OCI-LY1 (cell line): ENCODE results near the gene H3-3A.

Experiments used
- H2AFZ ChIP-seq: fragments of 200-600 bp; sonication (generic), shearing (Covaris generic); 2 replicates; pipeline ENCODE4 v1.6.0; 2014; ENCODE audit warnings: antibody characterized with exemption, mild to moderate bottlenecking, low read length
- H3F3A ChIP-seq: fragments of 200-600 bp; sonication (generic), shearing (Covaris generic); 2 replicates; pipeline ENCODE4 v1.6.0; 2014; ENCODE audit warnings: mild to moderate bottlenecking, antibody characterized with exemption, low read length, moderate library complexity; ENCODE audit not compliant: insufficient read depth
- H3K27ac ChIP-seq: fragments of 200-600 bp; sonication (generic); 2 replicates; pipeline ENCODE4 v1.5.1; 2014; ENCODE audit warnings: low read length, mixed run types, mild to moderate bottlenecking, low read depth; ENCODE audit not compliant: poor library complexity, severe bottlenecking
- H3K27me3 ChIP-seq: fragments of 200-600 bp; sonication (generic); 2 replicates; pipeline ENCODE4 v1.6.0; 2014; ENCODE audit warnings: antibody characterized with exemption, mild to moderate bottlenecking, low read length, moderate library complexity; ENCODE audit not compliant: insufficient read depth
- H3K36me3 ChIP-seq: fragments of 200-600 bp; sonication (generic); 2 replicates; pipeline ENCODE4 v1.6.1; 2014; ENCODE audit warnings: mild to moderate bottlenecking, antibody characterized with exemption, low read length, moderate library complexity, mixed read lengths; ENCODE audit not compliant: insufficient read depth
- H3K4me1 ChIP-seq: fragments of 200-600 bp; sonication (generic); 2 replicates; pipeline ENCODE4 v1.5.1; 2014; ENCODE audit warnings: mild to moderate bottlenecking, low read length, moderate library complexity; ENCODE audit not compliant: insufficient read depth, severe bottlenecking
- H3K4me2 ChIP-seq: fragments of 200-600 bp; sonication (generic), shearing (Covaris generic); 2 replicates; pipeline ENCODE4 v1.6.1; 2014; ENCODE audit warnings: low read length
- H3K4me3 ChIP-seq: fragments of 200-600 bp; sonication (generic); 2 replicates; pipeline ENCODE4 v1.5.1; 2014; ENCODE audit warnings: low read length, low read depth, mild to moderate bottlenecking, mixed read lengths; ENCODE audit not compliant: poor library complexity, severe bottlenecking
- H3K79me2 ChIP-seq: fragments of 200-600 bp; shearing (Covaris generic); 2 replicates; pipeline ENCODE4 v1.6.1; 2016; ENCODE audit warnings: mixed run types, low read length, mixed read lengths; ENCODE audit not compliant: insufficient read depth
- H3K9ac ChIP-seq: fragments of 200-600 bp; sonication (generic), shearing (Covaris generic); 2 replicates; pipeline ENCODE4 v1.6.1; 2014; ENCODE audit warnings: mild to moderate bottlenecking, low read length, mixed read lengths
- H3K9me2 ChIP-seq: fragments of 200-600 bp; sonication (generic), shearing (Covaris generic); 2 replicates; pipeline ENCODE4 v1.6.1; 2014; ENCODE audit warnings: low read depth, mild to moderate bottlenecking, low read length, mixed read lengths
- H3K9me3 ChIP-seq: fragments of 200-600 bp; shearing (Covaris generic); 2 replicates; pipeline ENCODE4 v1.6.1; 2014; ENCODE audit warnings: low read length, mixed read lengths
- H4K20me1 ChIP-seq: fragments of 200-600 bp; sonication (generic), shearing (Covaris generic); 2 replicates; pipeline ENCODE4 v1.6.0; 2016; ENCODE audit warnings: mild to moderate bottlenecking, low read length; ENCODE audit not compliant: insufficient read depth
- EZH2 ChIP-seq: fragments of 200-600 bp; sonication (generic), shearing (Covaris generic); IDR thresholded peaks from 2 replicates; pipeline ENCODE4 v1.8.0; 2017; ENCODE audit warnings: borderline replicate concordance, mixed run types, mild to moderate bottlenecking, antibody characterized with exemption, low read length, moderate library complexity, mixed read lengths
- TF ChIP-seq, protein P1 (sequence below): fragments of 200-600 bp; sonication (generic), shearing (Covaris generic); IDR thresholded peaks from 2 replicates; pipeline ENCODE4 v1.5.1; 2017; ENCODE audit warnings: mild to moderate bottlenecking, antibody characterized with exemption, low read length, moderate library complexity, mixed read lengths

The H3-3A gene

DNA sequence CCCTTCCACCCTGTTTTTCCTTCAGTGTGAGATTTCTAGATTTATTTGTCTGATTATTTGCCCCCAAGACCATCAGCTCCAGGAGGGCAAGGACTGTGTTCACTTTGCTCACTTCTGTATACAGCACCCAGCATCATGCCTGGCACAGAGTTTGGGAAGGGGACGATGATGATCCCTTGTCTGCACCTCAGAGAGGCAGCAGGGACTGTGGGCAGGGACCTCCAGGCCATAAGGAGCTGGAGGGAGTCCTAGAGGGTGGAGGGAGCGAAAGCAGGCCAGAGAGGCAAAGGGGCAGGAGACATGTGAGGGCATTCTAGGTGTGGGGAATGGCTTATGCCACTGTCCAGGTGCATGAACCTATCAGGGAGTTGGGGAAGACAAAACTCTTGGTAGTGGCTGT is 32.8 kb downstream of the H3-3A start:
- Histone ChIP-seq H3K4me1 (peaks cover 4% of the 10 kb centered on the region), H3K79me2 (no peaks in the 10 kb centered on the region), H3K9me3 (no peaks in the 10 kb centered on the region), H4K20me1 (no peaks in the 10 kb centered on the region), H2AFZ (no peak overlapping the region), H3K4me3 (no peak overlapping the region), H3K9ac (no peak overlapping the region), H3K9me2 (no peaks in the 10 kb centered on the region), H3F3A (no peaks in the 10 kb centered on the region), H3K27ac (no peak overlapping the region), H3K27me3 (peaks cover 19% of the 10 kb centered on the region; the same call in 1 of the 2 replicates), H3K4me2 (no peak overlapping the region), H3K36me3 (no peaks in the 10 kb centered on the region; the same call in 1 of the 2 replicates)
- TF ChIP-seq, protein P1, sequence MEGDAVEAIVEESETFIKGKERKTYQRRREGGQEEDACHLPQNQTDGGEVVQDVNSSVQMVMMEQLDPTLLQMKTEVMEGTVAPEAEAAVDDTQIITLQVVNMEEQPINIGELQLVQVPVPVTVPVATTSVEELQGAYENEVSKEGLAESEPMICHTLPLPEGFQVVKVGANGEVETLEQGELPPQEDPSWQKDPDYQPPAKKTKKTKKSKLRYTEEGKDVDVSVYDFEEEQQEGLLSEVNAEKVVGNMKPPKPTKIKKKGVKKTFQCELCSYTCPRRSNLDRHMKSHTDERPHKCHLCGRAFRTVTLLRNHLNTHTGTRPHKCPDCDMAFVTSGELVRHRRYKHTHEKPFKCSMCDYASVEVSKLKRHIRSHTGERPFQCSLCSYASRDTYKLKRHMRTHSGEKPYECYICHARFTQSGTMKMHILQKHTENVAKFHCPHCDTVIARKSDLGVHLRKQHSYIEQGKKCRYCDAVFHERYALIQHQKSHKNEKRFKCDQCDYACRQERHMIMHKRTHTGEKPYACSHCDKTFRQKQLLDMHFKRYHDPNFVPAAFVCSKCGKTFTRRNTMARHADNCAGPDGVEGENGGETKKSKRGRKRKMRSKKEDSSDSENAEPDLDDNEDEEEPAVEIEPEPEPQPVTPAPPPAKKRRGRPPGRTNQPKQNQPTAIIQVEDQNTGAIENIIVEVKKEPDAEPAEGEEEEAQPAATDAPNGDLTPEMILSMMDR = no peak
- TF ChIP-seq EZH2 = no peak

- Histone ChIP-seq H3K4me2 (no peak overlapping the region), H3K27me3 (peaks cover 15% of the 10 kb centered on the region; the same call in 1 of the 2 replicates), H3K9me3 (no peaks in the 10 kb centered on the region), H3K36me3 (no peaks in the 10 kb centered on the region), H3K4me1 (peaks cover 12% of the 10 kb centered on the region), H3K9ac (no peak overlapping the region), H3K4me3 (no peak overlapping the region), H2AFZ (no peak overlapping the region), H3K79me2 (no peaks in the 10 kb centered on the region), H3K27ac (no peak overlapping the region), H3F3A (no peaks in the 10 kb centered on the region), H3K9me2 (no peaks in the 10 kb centered on the region), H4K20me1 (no peaks in the 10 kb centered on the region)
- TF ChIP-seq, protein P1 = no peak
- no peak for TF ChIP-seq EZH2
Observed at GRCh38 chr1:226097866-226098625, 35.5 kb downstream of the H3-3A start.

- no peak overlapping the region for H3K4me2 ChIP-seq
- no peak overlapping the region for H3K4me3 ChIP-seq
- H3K27me3 ChIP-seq = peaks cover 15% of the 10 kb centered on the region; the same call in 1 of the 2 replicates
- no peak overlapping the region for H3K9ac ChIP-seq
- TF ChIP-seq, protein P1 = no peak
- no peak for TF ChIP-seq EZH2
- no peak overlapping the region for H2AFZ ChIP-seq
- no peaks in the 10 kb centered on the region for H3K79me2 ChIP-seq
- H3K36me3 ChIP-seq = no peaks in the 10 kb centered on the region
- no peaks in the 10 kb centered on the region for H3F3A ChIP-seq
- no peaks in the 10 kb centered on the region for H3K9me3 ChIP-seq
- H3K9me2 ChIP-seq = no peaks in the 10 kb centered on the region
- H3K27ac ChIP-seq = no peak overlapping the region
- peaks cover 12% of the 10 kb centered on the region for H3K4me1 ChIP-seq
- no peaks in the 10 kb centered on the region for H4K20me1 ChIP-seq
Observed at GRCh38 chr1:226098870-226099835, 36.6 kb downstream of the H3-3A start.
